H9 (cell line): ENCODE results near the gene AACS. TPM values are rescaled to one million over a fixed set of nuclear protein-coding genes. Genes with fewer than 3 reads are reported as not detected.

ENCODE experiments used
- DNase-seq: peaks from one replicate; pipeline ENCODE4 v3.0.0-alpha.2; 2017
- H2AFZ ChIP-seq: one replicate; pipeline ENCODE4 v1.6.1; 2013; ENCODE audit warnings: mild to moderate bottlenecking, low read length, control low read depth, moderate library complexity
- H2AK5ac ChIP-seq: 2 replicates; pipeline ENCODE4 v1.6.1; 2013; ENCODE audit warnings: low read length, control low read depth, mixed read lengths; ENCODE audit not compliant: insufficient read length
- H2BK120ac ChIP-seq: one replicate; pipeline ENCODE4 v1.6.1; 2013; ENCODE audit warnings: low read depth, mild to moderate bottlenecking, low read length, control low read depth, inconsistent platforms; ENCODE audit not compliant: poor library complexity, severe bottlenecking
- H2BK12ac ChIP-seq: 2 replicates; pipeline ENCODE4 v1.6.1; 2013; ENCODE audit warnings: low read length, control low read depth, mixed read lengths, low read depth; ENCODE audit not compliant: insufficient read length
- H2BK15ac ChIP-seq: 2 replicates; pipeline ENCODE4 v1.6.1; 2013; ENCODE audit warnings: low read depth, low read length, control low read depth
- H2BK20ac ChIP-seq: one replicate; pipeline ENCODE4 v1.6.1; 2013; ENCODE audit warnings: low read depth, mild to moderate bottlenecking, low read length, control low read depth, inconsistent platforms; ENCODE audit not compliant: poor library complexity, severe bottlenecking
- H2BK5ac ChIP-seq: 2 replicates; pipeline ENCODE4 v1.6.1; 2013; ENCODE audit warnings: low read length, control low read depth, mixed read lengths; ENCODE audit not compliant: insufficient read length
- H3K14ac ChIP-seq: 2 replicates; pipeline ENCODE4 v1.6.1; 2013; ENCODE audit warnings: low read length, control low read depth; ENCODE audit not compliant: insufficient read depth
- H3K18ac ChIP-seq: 2 replicates; pipeline ENCODE4 v1.6.1; 2013; ENCODE audit warnings: low read depth, mild to moderate bottlenecking, mixed read lengths, low read length, control low read depth; ENCODE audit not compliant: insufficient read length
- H3K23ac ChIP-seq: 2 replicates; pipeline ENCODE4 v1.6.1; 2013; ENCODE audit warnings: low read length, control low read depth, mixed read lengths, low read depth; ENCODE audit not compliant: insufficient read length
- H3K23me2 ChIP-seq: 2 replicates; pipeline ENCODE4 v1.6.1; 2013; ENCODE audit warnings: low read depth, mild to moderate bottlenecking, mixed read lengths, low read length, control low read depth; ENCODE audit not compliant: insufficient read length, poor library complexity, severe bottlenecking
- H3K27ac ChIP-seq: 2 replicates; pipeline ENCODE4 v1.5.1; 2013; ENCODE audit warnings: low read length, control low read depth, mixed read lengths, low read depth; ENCODE audit not compliant: insufficient read length
- H3K27me3 ChIP-seq: 2 replicates; pipeline ENCODE4 v1.6.1; 2013; ENCODE audit warnings: low read length, control low read depth, inconsistent platforms; ENCODE audit not compliant: insufficient read depth
- H3K4ac ChIP-seq: 2 replicates; pipeline ENCODE4 v1.6.1; 2013; ENCODE audit warnings: low read depth, mild to moderate bottlenecking, control low read depth, inconsistent platforms, low read length, moderate library complexity
- H3K4me1 ChIP-seq: 2 replicates; pipeline ENCODE4 v1.6.1; 2013; ENCODE audit warnings: low read length, control low read depth, inconsistent platforms; ENCODE audit not compliant: insufficient read depth
- H3K4me2 ChIP-seq: 2 replicates; pipeline ENCODE4 v1.6.1; 2013; ENCODE audit warnings: low read length, control low read depth, mixed read lengths; ENCODE audit not compliant: insufficient read length, insufficient read depth
- H3K56ac ChIP-seq: 2 replicates; pipeline ENCODE4 v1.6.1; 2013; ENCODE audit warnings: low read depth, mild to moderate bottlenecking, mixed read lengths, low read length, control low read depth; ENCODE audit not compliant: insufficient read length
- H3K79me1 ChIP-seq: 2 replicates; pipeline ENCODE4 v1.6.1; 2013; ENCODE audit warnings: low read depth, mild to moderate bottlenecking, moderate library complexity, low read length, control low read depth, inconsistent platforms; ENCODE audit not compliant: insufficient read depth, poor library complexity, severe bottlenecking
- H3K79me2 ChIP-seq: 2 replicates; pipeline ENCODE4 v1.6.1; 2013; ENCODE audit warnings: low read length, control low read depth, inconsistent platforms; ENCODE audit not compliant: insufficient read depth
- H3K9ac ChIP-seq: 2 replicates; pipeline ENCODE4 v1.6.1; 2013; ENCODE audit warnings: low read length, control low read depth, mixed read lengths; ENCODE audit not compliant: insufficient read length; ENCODE audit errors: extremely low read depth
- H3K9me3 ChIP-seq: one replicate; pipeline ENCODE4 v1.6.1; 2013; ENCODE audit warnings: low read depth, low read length, inconsistent platforms; ENCODE audit not compliant: control insufficient read depth
- H3T11ph ChIP-seq: one replicate; pipeline ENCODE4 v1.6.1; 2013; ENCODE audit warnings: mild to moderate bottlenecking, low read length, control low read depth, inconsistent platforms
- H4K20me1 ChIP-seq: one replicate; pipeline ENCODE4 v1.6.1; 2013; ENCODE audit not compliant: control insufficient read depth, insufficient read length, insufficient read depth
- H4K5ac ChIP-seq: 2 replicates; pipeline ENCODE4 v1.6.1; 2013; ENCODE audit warnings: low read depth, mild to moderate bottlenecking, mixed read lengths, low read length, control low read depth; ENCODE audit not compliant: insufficient read length
- H4K8ac ChIP-seq: replicated peaks from 2 replicates; pipeline ENCODE4 v1.6.1; 2013; ENCODE audit warnings: low read length, control low read depth, mixed read lengths, low read depth; ENCODE audit not compliant: insufficient read length
- H4K91ac ChIP-seq: 2 replicates; pipeline ENCODE4 v1.6.1; 2013; ENCODE audit warnings: low read depth, mild to moderate bottlenecking, moderate library complexity, mixed read lengths, low read length, control low read depth; ENCODE audit not compliant: insufficient read length
- H3K27ac Mint-ChIP-seq, 3 experiments: 2 replicates in 2 of 3; 3 replicates in 1 of 3; pipeline ENCODE4 v1.8.0; 2020 to 2021; ENCODE audit warnings: mixed read lengths in 3 of 3, mild to moderate bottlenecking in 1 of 3, moderate library complexity in 1 of 3
- H3K27me3 Mint-ChIP-seq: 2 replicates; pipeline ENCODE4 v1.8.0; 2021; ENCODE audit warnings: low read depth, mild to moderate bottlenecking, moderate library complexity, mixed read lengths
- H3K36me3 Mint-ChIP-seq, 3 experiments: 2 replicates in 2 of 3; 3 replicates in 1 of 3; pipeline ENCODE4 v1.8.0; 2020 to 2021; ENCODE audit warnings: low read depth in 3 of 3, mixed read lengths in 3 of 3; ENCODE audit not compliant: insufficient read depth in 1 of 3
- H3K4me1 Mint-ChIP-seq, 2 experiments: 2 replicates each; pipeline ENCODE4 v1.8.0; 2020; ENCODE audit warnings: mixed read lengths in 2 of 2
- H3K4me3 Mint-ChIP-seq, 2 experiments: 2 replicates in 1 of 2; 3 replicates in 1 of 2; pipeline ENCODE4 v1.8.0; 2020 to 2021; ENCODE audit warnings: mild to moderate bottlenecking in 2 of 2, mixed read lengths in 2 of 2, moderate library complexity in 1 of 2
- H3K9me3 Mint-ChIP-seq, 2 experiments: 2 replicates in 1 of 2; 3 replicates in 1 of 2; pipeline ENCODE4 v1.8.0; 2020; ENCODE audit warnings: mild to moderate bottlenecking in 2 of 2, mixed read lengths in 2 of 2, moderate library complexity in 1 of 2
- WGBS: extraction: QIAGEN DNeasy Blood & Tissue Kit; methylation state at CpG from one replicate; pipeline ENCODE4 v1.1.7; 2013; ENCODE audit warnings: missing lambda C conversion rate, low lambda C conversion rate, mixed read lengths; ENCODE audit not compliant: insufficient read length; ENCODE audit errors: extremely low coverage; 5-methylcytosine and 5-hydroxymethylcytosine counted together
- total RNA-seq: library from RNA; stranded (reverse); gene quantifications from 2 replicates; pipeline ENCODE4 v1.2.1, GENCODE V29; 2021
- TF ChIP-seq, protein P1 (sequence below): fragments of 200-600 bp; sonication (generic); conservative IDR thresholded peaks from 3 replicates; pipeline ENCODE4 v1.8.0; 2021; ENCODE audit warnings: antibody characterized with exemption, mild to moderate bottlenecking

AACS gene
- total RNA-seq, 1 experiment from 2014 or later, result 35.0 TPM

DNA sequence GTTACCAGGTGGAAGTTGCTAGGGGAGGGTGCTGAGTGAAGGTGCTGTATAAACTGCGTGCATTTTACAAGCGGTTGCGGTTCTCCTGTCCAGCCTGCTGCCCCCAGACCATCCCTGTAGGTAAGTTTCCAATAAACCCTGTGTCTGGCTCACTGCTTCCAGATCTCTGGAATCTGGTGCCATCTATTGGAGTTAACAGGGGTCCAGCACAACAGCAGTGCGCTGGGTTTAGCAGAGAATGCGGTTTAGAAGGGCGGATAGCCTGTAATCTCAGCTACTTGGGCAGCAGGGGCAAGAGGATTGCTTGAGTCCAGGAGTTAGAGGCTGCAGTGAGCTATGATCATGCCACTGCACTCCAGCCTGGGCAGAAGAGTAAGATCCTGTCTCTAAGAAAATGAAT is 4.9 kb downstream of the AACS start:
- Histone ChIP-seq H2BK12ac (no peak overlapping the region), H3K18ac (no peak overlapping the region), H4K5ac (no peak overlapping the region), H3K9me3 (no peaks in the 10 kb centered on the region), H3K79me2 (peaks cover 14% of the 10 kb centered on the region; the same call in 1 of the 2 replicates), H3K4ac (no peak overlapping the region), H2BK120ac (no peak overlapping the region), H3K79me1 (peaks cover 7% of the 10 kb centered on the region), H4K20me1 (no peaks in the 10 kb centered on the region), H3K23ac (no peak overlapping the region), H3K9ac (no peak overlapping the region), H4K91ac (no peak overlapping the region), H3K4me1 (peaks cover 5% of the 10 kb centered on the region; the same call in 1 of the 2 replicates), H3K23me2 (peaks cover 7% of the 10 kb centered on the region), H3K4me2 (no peak overlapping the region), H3K14ac (no peak overlapping the region), H2BK15ac (no peak overlapping the region), H2BK20ac (no peak overlapping the region), H2BK5ac (no peak overlapping the region), H3T11ph (no peak overlapping the region), H3K27ac (no peak overlapping the region), H2AK5ac (no peak overlapping the region), H4K8ac (no peak overlapping the region), H3K56ac (no peak overlapping the region), H3K27me3 (no peaks in the 10 kb centered on the region), H2AFZ (no peak overlapping the region)
- Mint-ChIP-seq H3K27me3 (no peaks in the 10 kb centered on the region), H3K9me3 (no peaks in the 10 kb centered on the region), H3K27ac (no peak overlapping the region), H3K4me3 (no peak overlapping the region), H3K36me3 (peaks cover 8 to 25% (median 18%) of the 10 kb centered on the region in 3 experiments), H3K4me1 (peaks cover 20 to 23% of the 10 kb centered on the region in 2 experiments)
- WGBS, result no CpG with 5 or more reads among the region's 6 CpGs
- TF ChIP-seq, protein P1, sequence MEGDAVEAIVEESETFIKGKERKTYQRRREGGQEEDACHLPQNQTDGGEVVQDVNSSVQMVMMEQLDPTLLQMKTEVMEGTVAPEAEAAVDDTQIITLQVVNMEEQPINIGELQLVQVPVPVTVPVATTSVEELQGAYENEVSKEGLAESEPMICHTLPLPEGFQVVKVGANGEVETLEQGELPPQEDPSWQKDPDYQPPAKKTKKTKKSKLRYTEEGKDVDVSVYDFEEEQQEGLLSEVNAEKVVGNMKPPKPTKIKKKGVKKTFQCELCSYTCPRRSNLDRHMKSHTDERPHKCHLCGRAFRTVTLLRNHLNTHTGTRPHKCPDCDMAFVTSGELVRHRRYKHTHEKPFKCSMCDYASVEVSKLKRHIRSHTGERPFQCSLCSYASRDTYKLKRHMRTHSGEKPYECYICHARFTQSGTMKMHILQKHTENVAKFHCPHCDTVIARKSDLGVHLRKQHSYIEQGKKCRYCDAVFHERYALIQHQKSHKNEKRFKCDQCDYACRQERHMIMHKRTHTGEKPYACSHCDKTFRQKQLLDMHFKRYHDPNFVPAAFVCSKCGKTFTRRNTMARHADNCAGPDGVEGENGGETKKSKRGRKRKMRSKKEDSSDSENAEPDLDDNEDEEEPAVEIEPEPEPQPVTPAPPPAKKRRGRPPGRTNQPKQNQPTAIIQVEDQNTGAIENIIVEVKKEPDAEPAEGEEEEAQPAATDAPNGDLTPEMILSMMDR, result peak; percentile 26; the same call in 2 of the 3 replicates
- DNase-seq, result no peak
